H1 (cell line): ENCODE results near the gene CFAP100. TPM values are rescaled to one million over a fixed set of nuclear protein-coding genes. Genes with fewer than 3 reads are reported as not detected.

Experiments used
- CTCF ChIA-PET: fragments of 300-600 bp; sonication (Branson Sonifier 250); formaldehyde crosslinking; loops from one replicate; lab custom pipeline; 2021; ENCODE audit not compliant: partially characterized antibody; lab: Charles Lee
- POLR2A ChIA-PET: fragments of 300-600 bp; sonication (Branson Sonifier 250); formaldehyde crosslinking; loops from one replicate; lab custom pipeline; 2021; ENCODE audit warnings: inconsistent platforms; ENCODE audit not compliant: partially characterized antibody; lab: Charles Lee
- DNase-seq, 2 experiments: peaks; one replicate each; pipeline versions ENCODE4 v3.0.0 to v3.0.0-alpha.2; 2010 to 2022; ENCODE audit warnings: low spot score in 2 of 2, low read depth in 1 of 2, mixed read lengths in 1 of 2
- FAIRE-seq: peaks from 2 replicates; lab custom pipeline; 2011; peaks lifted over from hg19 to GRCh38; lab: Jason Lieb, UNC
- H2AFZ ChIP-seq: 2 replicates; pipeline ENCODE4 v1.8.1; 2012; ENCODE audit warnings: low read length, inconsistent platforms
- H2AK5ac ChIP-seq: 2 replicates; pipeline ENCODE4 v1.6.1; 2013; ENCODE audit warnings: low read depth, low read length
- H2BK120ac ChIP-seq: replicated peaks from 2 replicates; pipeline ENCODE3; 2013; ENCODE audit warnings: low read depth, low read length, inconsistent platforms
- H2BK12ac ChIP-seq: 2 replicates; pipeline ENCODE4 v1.6.1; 2013; ENCODE audit warnings: low read depth, low read length
- H2BK15ac ChIP-seq: 2 replicates; pipeline ENCODE4 v1.6.1; 2013; ENCODE audit warnings: low read length
- H2BK20ac ChIP-seq: 2 replicates; pipeline ENCODE4 v1.6.1; 2013; ENCODE audit warnings: low read length
- H2BK5ac ChIP-seq: 2 replicates; pipeline ENCODE4 v1.6.1; 2013; ENCODE audit warnings: low read depth, low read length
- H3K14ac ChIP-seq: 2 replicates; pipeline ENCODE4 v1.6.1; 2013; ENCODE audit warnings: inconsistent platforms; ENCODE audit not compliant: insufficient read length
- H3K18ac ChIP-seq: 2 replicates; pipeline ENCODE4 v1.6.1; 2013; ENCODE audit warnings: low read length; ENCODE audit errors: extremely low read depth
- H3K23ac ChIP-seq: 2 replicates; pipeline ENCODE4 v1.6.1; 2013; ENCODE audit warnings: inconsistent platforms; ENCODE audit not compliant: insufficient read length
- H3K23me2 ChIP-seq: 2 replicates; pipeline ENCODE4 v1.6.1; 2013; ENCODE audit warnings: low read depth, low read length
- H3K27ac ChIP-seq: 2 replicates; pipeline ENCODE4 v1.6.1; 2011; ENCODE audit warnings: low read depth, low read length, inconsistent platforms
- H3K27me3 ChIP-seq, 4 experiments: replicated peaks in 1 of 4; 1 replicate in 1 of 4; 2 replicates in 3 of 4; pipeline versions ENCODE4 v1.6.1 to v1.8.1; 2011 to 2013; ENCODE audit warnings: low read length in 3 of 4, mild to moderate bottlenecking in 3 of 4, inconsistent platforms in 2 of 4, mixed read lengths in 2 of 4, moderate library complexity in 1 of 4; ENCODE audit not compliant: control insufficient read depth in 3 of 4, insufficient read depth in 3 of 4; ENCODE audit errors: extremely low read depth in 1 of 4
- H3K36me3 ChIP-seq, 4 experiments: 2 replicates each; pipeline versions ENCODE4 v1.6.1 to v1.8.1; 2011 to 2013; ENCODE audit warnings: mild to moderate bottlenecking in 4 of 4, low read length in 3 of 4, moderate library complexity in 2 of 4, control low read depth in 1 of 4, inconsistent platforms in 1 of 4; ENCODE audit not compliant: insufficient read depth in 4 of 4, control insufficient read depth in 2 of 4
- H3K4ac ChIP-seq: replicated peaks from 2 replicates; pipeline ENCODE3; 2013; ENCODE audit warnings: low read length, low read depth, mixed read lengths, inconsistent platforms; ENCODE audit not compliant: insufficient read length
- H3K4me1 ChIP-seq, 4 experiments: replicated peaks in 1 of 4; 1 replicate in 1 of 4; 2 replicates in 3 of 4; pipeline versions ENCODE4 v1.6.1 to v1.8.1; 2011 to 2013; ENCODE audit warnings: low read length in 3 of 4, inconsistent platforms in 2 of 4, mixed read lengths in 1 of 4; ENCODE audit not compliant: insufficient read depth in 4 of 4, control insufficient read depth in 3 of 4
- H3K4me2 ChIP-seq, 2 experiments: 2 replicates each; pipeline versions ENCODE4 v1.6.1 to v1.8.1; 2011 to 2013; ENCODE audit warnings: low read depth in 2 of 2, low read length in 2 of 2, control low read depth in 1 of 2, inconsistent platforms in 1 of 2, mild to moderate bottlenecking in 1 of 2; ENCODE audit not compliant: insufficient read depth in 1 of 2
- H3K4me3 ChIP-seq, 4 experiments: fragments of 200-600, 300-600 bp in 1 of 4; sonication (generic), shearing (Covaris generic), sonication (Bioruptor Twin) in 1 of 4; 2 replicates each; pipeline versions ENCODE4 v1.5.1 to v1.8.1; 2011 to 2016; ENCODE audit warnings: low read length in 4 of 4, low read depth in 3 of 4, control low read depth in 2 of 4, inconsistent platforms in 2 of 4, mild to moderate bottlenecking in 2 of 4, mixed read lengths in 1 of 4, moderate library complexity in 1 of 4; ENCODE audit not compliant: insufficient read depth in 2 of 4; ENCODE audit errors: extremely low read depth in 1 of 4
- H3K56ac ChIP-seq: replicated peaks from 2 replicates; pipeline ENCODE3; 2013; ENCODE audit warnings: low read depth, mild to moderate bottlenecking, mixed read lengths, low read length, inconsistent platforms; ENCODE audit not compliant: insufficient read length
- H3K79me1 ChIP-seq: 2 replicates; pipeline ENCODE4 v1.6.1; 2013; ENCODE audit warnings: low read depth, low read length, control low read depth
- H3K79me2 ChIP-seq, 2 experiments: 2 replicates each; pipeline versions ENCODE4 v1.6.1 to v1.8.1; 2012 to 2013; ENCODE audit warnings: low read length in 2 of 2, mild to moderate bottlenecking in 2 of 2, inconsistent platforms in 1 of 2; ENCODE audit not compliant: insufficient read depth in 2 of 2, control insufficient read depth in 1 of 2
- H3K9ac ChIP-seq, 4 experiments: replicated peaks in 1 of 4; 1 replicate in 1 of 4; 2 replicates in 3 of 4; pipeline versions ENCODE4 v1.6.1 to v1.8.1; 2011 to 2013; ENCODE audit warnings: low read depth in 3 of 4, low read length in 3 of 4, control low read depth in 2 of 4, mild to moderate bottlenecking in 2 of 4, moderate library complexity in 2 of 4, inconsistent platforms in 1 of 4; ENCODE audit errors: extremely low read depth in 1 of 4
- H3K9me3 ChIP-seq, 2 experiments: 2 replicates each; pipeline versions ENCODE4 v1.6.1 to v1.8.1; 2012 to 2013; ENCODE audit warnings: mild to moderate bottlenecking in 2 of 2, moderate library complexity in 2 of 2, control low read depth in 1 of 2, inconsistent platforms in 1 of 2, low read depth in 1 of 2, low read length in 1 of 2, mixed read lengths in 1 of 2; ENCODE audit not compliant: insufficient read depth in 2 of 2
- H4K20me1 ChIP-seq, 2 experiments: replicated peaks in 1 of 2; 2 replicates each; pipeline versions ENCODE3 to v1.8.1; 2011 to 2013; ENCODE audit warnings: inconsistent platforms in 2 of 2, low read length in 2 of 2, mild to moderate bottlenecking in 1 of 2; ENCODE audit not compliant: insufficient read depth in 2 of 2, control insufficient read depth in 1 of 2
- H4K5ac ChIP-seq: 2 replicates; pipeline ENCODE4 v1.6.1; 2013; ENCODE audit warnings: low read length, low read depth, mixed read lengths, inconsistent platforms; ENCODE audit not compliant: insufficient read length
- H4K8ac ChIP-seq: 2 replicates; pipeline ENCODE4 v1.8.0; 2013; ENCODE audit warnings: mild to moderate bottlenecking, moderate library complexity, low read length, inconsistent platforms; ENCODE audit not compliant: insufficient read depth; ENCODE audit errors: extremely low read depth
- H4K91ac ChIP-seq: replicated peaks from 2 replicates; pipeline ENCODE3; 2013; ENCODE audit warnings: low read length, mixed read lengths, inconsistent platforms; ENCODE audit not compliant: insufficient read length
- CEBPB ChIP-seq: IDR thresholded peaks from 2 replicates; pipeline ENCODE4 v1.6.1; 2012; ENCODE audit warnings: low read depth, low read length
- KDM1A ChIP-seq: fragments of 200-600, 300-600 bp; sonication (generic); IDR thresholded peaks from 2 replicates; pipeline ENCODE4 v1.7.1; 2016; ENCODE audit warnings: mild to moderate bottlenecking, low read length, borderline replicate concordance
- KDM4A ChIP-seq: IDR thresholded peaks from one replicate; pipeline ENCODE4 v1.7.1; 2012; ENCODE audit warnings: low read depth, mild to moderate bottlenecking, moderate library complexity, low read length, inconsistent platforms; ENCODE audit not compliant: severe bottlenecking
- WGBS, 2 experiments: shearing (Covaris generic) in 1 of 2; methylation state at CpG; one replicate each; pipeline versions ENCODE4 v1.1.6 to v1.1.7; 2013 to 2015; ENCODE audit warnings: low lambda C conversion rate in 2 of 2, mixed read lengths in 2 of 2, inconsistent platforms in 1 of 2, low coverage in 1 of 2, missing lambda C conversion rate in 1 of 2; ENCODE audit not compliant: insufficient replicate concordance in 2 of 2, insufficient coverage in 1 of 2, insufficient read length in 1 of 2; ENCODE audit errors: extremely low coverage in 1 of 2, missing lambda C conversion rate in 1 of 2; 5-methylcytosine and 5-hydroxymethylcytosine counted together
- polyA plus RNA-seq, 7 experiments: library from polyadenylated mRNA; depleted of rRNA in 3 of 7; stranded (reverse) in 5 of 7; unstranded in 2 of 7; fragments of >200 nt in 5 of 7; fragments of 200-250 nt in 2 of 7; gene quantifications; 1 replicate in 5 of 7; 2 replicates in 1 of 7; 4 replicates in 1 of 7; pipeline versions ENCODE4 v1.2.1 to v1.2.3, GENCODE V29; 2011 to 2013; ENCODE audit warnings: missing spikeins in 2 of 7, mixed read lengths in 2 of 7
- total RNA-seq: library from RNA; stranded (reverse); fragmentation: NEBNext Ultra II Directional; extraction: Animal tissue kit (Norgen Biotek cat#: 25700); gene quantifications from 2 replicates; pipeline ENCODE4 v1.2.1, GENCODE V29; 2021
- TF ChIP-seq, protein P1 (sequence below), 3 experiments: IDR thresholded peaks; 1 replicate in 2 of 3; 2 replicates in 1 of 3; pipeline versions ENCODE4 v1.5.1 to v1.6.1; 2011; ENCODE audit warnings: low read length in 3 of 3, mild to moderate bottlenecking in 3 of 3, inconsistent platforms in 2 of 3, low read depth in 1 of 3, moderate library complexity in 1 of 3; ENCODE audit not compliant: insufficient read depth in 1 of 3; ENCODE audit errors: control extremely low read depth in 1 of 3

Gene CFAP100
- total and polyA plus RNA-seq, 2 of the 8 experiments (the other 6 are each of a cell fraction or from before 2014, with no cell fraction given), result 0.17 TPM; not detected in 1

- no peak overlapping the region for H3K4me2 ChIP-seq
- FAIRE-seq, result no peak
- peaks cover 3 to 4% of the 10 kb centered on the region in 2 experiments for H4K20me1 ChIP-seq
- POLR2A ChIA-PET, result interaction anchor here (1.0 to 2.4 kb wide), 6 partner anchors 8 to 32 kb away, joined by 3 to 7 read pairs (median 4); no protein-coding TSS in a partner anchor
- WGBS, 2 experiments, result 82% methylated on average over 12 of the region's 12 CpGs; no CpG with 5 or more reads in 1 of the 2 experiments
- no peak overlapping the region for H2AFZ ChIP-seq
- no peak overlapping the region for H2AK5ac ChIP-seq
- H3K79me1 ChIP-seq, result no peaks in the 10 kb centered on the region; the same call in 1 of the 2 replicates
- peaks cover 0 to 10% (median 1%) of the 10 kb centered on the region in 4 experiments; a peak in 2 of 7 replicates for H3K4me1 ChIP-seq
- DNase-seq, result no peak
- no peaks in the 10 kb centered on the region for H3K23me2 ChIP-seq
- no peak overlapping the region for H3K14ac ChIP-seq
- no peak overlapping the region for H2BK20ac ChIP-seq
- H2BK120ac ChIP-seq, result no peak overlapping the region
- CTCF ChIA-PET, result interaction anchor here (1.1 to 2.7 kb wide), 6 partner anchors 8 to 306 kb away, joined by 3 to 8 read pairs (median 4); no protein-coding TSS in a partner anchor
- no peaks in the 10 kb centered on the region for H3K9me3 ChIP-seq
- no peak overlapping the region for H4K5ac ChIP-seq
- H2BK15ac ChIP-seq, result no peak overlapping the region
- no peak overlapping the region for H3K4ac ChIP-seq
- peak overlapping the region; percentile 6 for H4K91ac ChIP-seq
- H3K27me3 ChIP-seq, result no peaks in the 10 kb centered on the region
- H3K36me3 ChIP-seq, result peaks cover 0 to 4% (median 0%) of the 10 kb centered on the region in 4 experiments; a peak in 2 of 8 replicates
- no peak overlapping the region; the same call in 1 of the 2 replicates for H2BK5ac ChIP-seq
- no peak overlapping the region for H3K4me3 ChIP-seq
- no peak overlapping the region for H2BK12ac ChIP-seq
- H3K18ac ChIP-seq, result no peak overlapping the region
- TF ChIP-seq KDM4A (no peak), CEBPB (no peak), KDM1A (peak; percentile 83; the same call in 1 of the 2 replicates)
- TF ChIP-seq, protein P1, sequence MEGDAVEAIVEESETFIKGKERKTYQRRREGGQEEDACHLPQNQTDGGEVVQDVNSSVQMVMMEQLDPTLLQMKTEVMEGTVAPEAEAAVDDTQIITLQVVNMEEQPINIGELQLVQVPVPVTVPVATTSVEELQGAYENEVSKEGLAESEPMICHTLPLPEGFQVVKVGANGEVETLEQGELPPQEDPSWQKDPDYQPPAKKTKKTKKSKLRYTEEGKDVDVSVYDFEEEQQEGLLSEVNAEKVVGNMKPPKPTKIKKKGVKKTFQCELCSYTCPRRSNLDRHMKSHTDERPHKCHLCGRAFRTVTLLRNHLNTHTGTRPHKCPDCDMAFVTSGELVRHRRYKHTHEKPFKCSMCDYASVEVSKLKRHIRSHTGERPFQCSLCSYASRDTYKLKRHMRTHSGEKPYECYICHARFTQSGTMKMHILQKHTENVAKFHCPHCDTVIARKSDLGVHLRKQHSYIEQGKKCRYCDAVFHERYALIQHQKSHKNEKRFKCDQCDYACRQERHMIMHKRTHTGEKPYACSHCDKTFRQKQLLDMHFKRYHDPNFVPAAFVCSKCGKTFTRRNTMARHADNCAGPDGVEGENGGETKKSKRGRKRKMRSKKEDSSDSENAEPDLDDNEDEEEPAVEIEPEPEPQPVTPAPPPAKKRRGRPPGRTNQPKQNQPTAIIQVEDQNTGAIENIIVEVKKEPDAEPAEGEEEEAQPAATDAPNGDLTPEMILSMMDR (IDR thresholded peaks at IDR 0.05; ENCODE audit: control extremely low read depth in 1 of 3, insufficient read depth in 1 of 3, low read depth in 1 of 3, low read length in 3 of 3), result peak in 1 of 3 experiments; percentile 4; a peak in 1 of 4 replicates
- H3K27ac ChIP-seq, result no peak overlapping the region
- no peaks in the 10 kb centered on the region; a peak in 1 of 4 replicates for H3K79me2 ChIP-seq
- H3K23ac ChIP-seq, result no peak overlapping the region
- no peak overlapping the region for H3K9ac ChIP-seq
- no peak overlapping the region for H3K56ac ChIP-seq
- peak overlapping the region; percentile 38; the same call in 1 of the 2 replicates for H4K8ac ChIP-seq
Observed at GRCh38 chr3:126439968-126440708, 45.4 kb downstream of the CFAP100 start.
